GM12801 (cell line): ENCODE measurements around the gene SORL1-AS1.

Source experiments
- CTCF ChIP-seq: IDR thresholded peaks from one replicate; pipeline ENCODE4 v1.5.1; 2011; ENCODE audit warnings: control low read depth; ENCODE audit not compliant: insufficient read length; ENCODE audit errors: extremely low read depth

SORL1-AS1 gene

GRCh38 chr11:121449123-121449522 lies 3.6 kb downstream of the SORL1-AS1 start:
- no peak for TF ChIP-seq CTCF

- TF ChIP-seq CTCF: no peak
Measured at GRCh38 chr11:121448431-121448941, 4.3 kb downstream of the SORL1-AS1 start.

DNA sequence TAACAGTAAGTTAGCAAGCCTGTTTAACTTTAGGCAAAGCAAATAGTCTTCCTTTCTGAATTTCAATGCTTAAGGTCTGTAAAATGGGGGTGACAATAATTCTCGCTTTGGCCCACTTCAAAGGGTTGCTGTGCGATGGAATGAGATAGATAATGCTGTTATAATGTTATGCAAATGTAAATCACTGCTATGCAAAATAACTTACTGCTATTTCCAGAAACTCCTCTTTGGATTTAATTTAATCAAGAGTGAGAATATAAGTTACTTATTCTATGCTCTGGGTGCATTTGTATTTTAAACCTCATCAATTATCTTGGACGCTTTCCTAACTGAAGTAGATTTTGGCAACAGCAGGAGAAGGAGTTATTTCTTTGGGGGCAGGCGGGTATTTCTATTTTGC lies 4.8 kb downstream of the SORL1-AS1 start:
- no peak for TF ChIP-seq CTCF

GRCh38 chr11:121446752-121447156 lies 6.0 kb downstream of the SORL1-AS1 start:
- no peak for TF ChIP-seq CTCF

DNA sequence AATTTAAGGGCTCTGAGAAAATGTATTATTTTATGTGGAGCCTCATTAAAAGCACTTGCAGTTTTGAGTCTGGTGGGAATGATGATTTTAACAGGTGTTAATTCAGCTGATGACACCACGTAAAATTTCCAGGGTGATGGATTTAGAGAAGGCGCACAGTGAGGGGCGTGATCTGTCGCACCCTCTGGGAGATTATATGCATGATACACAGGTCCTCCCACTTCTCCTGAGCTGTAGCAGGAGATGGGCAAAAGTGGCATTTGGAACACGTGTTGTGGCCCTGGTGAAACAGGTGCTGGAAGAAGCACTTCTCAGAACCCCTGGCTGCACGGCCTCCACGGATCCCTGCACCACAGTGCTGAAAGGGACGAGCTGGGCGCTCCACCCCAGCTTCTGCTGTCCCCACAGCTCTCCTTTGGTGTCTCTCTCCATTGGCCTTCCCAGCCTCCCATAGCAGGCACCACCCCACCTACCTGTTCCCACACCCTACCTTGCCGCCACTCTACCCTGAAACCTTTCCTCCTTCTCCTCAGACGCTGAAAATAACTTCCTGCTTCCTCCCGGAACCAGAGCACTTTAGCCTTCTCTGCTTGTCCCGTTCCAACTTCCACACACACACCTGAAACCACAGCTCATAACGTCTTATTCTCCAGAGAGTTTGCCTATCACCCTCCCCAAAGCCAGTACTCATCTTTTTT lies 7.5 kb downstream of the SORL1-AS1 start:
- no peak for TF ChIP-seq CTCF

GRCh38 chr11:121444526-121444925 lies 8.2 kb downstream of the SORL1-AS1 start:
- TF ChIP-seq CTCF: no peak

GRCh38 chr11:121443688-121444275 lies 9.0 kb downstream of the SORL1-AS1 start:
- TF ChIP-seq CTCF: no peak
